ENCODE data around the gene ALPP. TPM values are rescaled to one million over a fixed set of nuclear protein-coding genes. Genes with fewer than 3 reads are reported as not detected.

Gene ALPP
- total RNA-seq, 1 experiment from 2014 or later = 0.20 TPM

GRCh38 chr2:232367591-232368233, 10.8 kb upstream of the ALPP start:
- H4K8ac ChIP-seq (replicated peaks; ENCODE audit: insufficient read length, low read depth, low read length) = no peak overlapping the region
- H2BK15ac ChIP-seq (ENCODE audit: low read depth, low read length) = no peak overlapping the region
- H3K56ac ChIP-seq (ENCODE audit: insufficient read length, low read depth, low read length) = no peak overlapping the region
- peak; percentile 87 for DNase-seq
- no peak overlapping the region for H3K4ac ChIP-seq (ENCODE audit: low read depth, low read length)
- H2AK5ac ChIP-seq (ENCODE audit: insufficient read length, low read length) = no peak overlapping the region
- peaks cover 12 to 35% of the 10 kb centered on the region in 2 experiments for H3K4me1 Mint-ChIP-seq
- H2BK5ac ChIP-seq (ENCODE audit: insufficient read length, low read length) = no peak overlapping the region
- H4K91ac ChIP-seq (ENCODE audit: insufficient read length, low read depth, low read length) = no peak overlapping the region
- H3K9me3 ChIP-seq (ENCODE audit: control insufficient read depth, low read depth, low read length) = no peaks in the 10 kb centered on the region
- H2BK20ac ChIP-seq (ENCODE audit: low read depth, low read length, poor library complexity, severe bottlenecking) = no peak overlapping the region
- no peak overlapping the region for H3K4me2 ChIP-seq (ENCODE audit: insufficient read depth, insufficient read length, low read length)
- no peaks in the 10 kb centered on the region for H3K27me3 ChIP-seq (ENCODE audit: insufficient read depth, low read length)
- TF ChIP-seq CTCF (conservative IDR thresholded peaks at IDR 0.05) = peak; percentile 73
- H3K18ac ChIP-seq (ENCODE audit: insufficient read length, low read depth, low read length) = no peak overlapping the region
- no peak overlapping the region for H3K23ac ChIP-seq (ENCODE audit: insufficient read length, low read depth, low read length)
- H3K27ac ChIP-seq (ENCODE audit: insufficient read length, low read depth, low read length) = no peak overlapping the region
- H3K36me3 Mint-ChIP-seq (ENCODE audit: insufficient read depth in 1 of 3, low read depth in 3 of 3) = no peaks in the 10 kb centered on the region; a peak in 2 of 7 replicates
- no peak overlapping the region for H3K9ac ChIP-seq (ENCODE audit: extremely low read depth, insufficient read length, low read length)
- H2AFZ ChIP-seq (ENCODE audit: low read length) = no peak overlapping the region
- peak overlapping the region in 1 of 3 experiments; percentile 40; a peak in 1 of 7 replicates for H3K27ac Mint-ChIP-seq
- no peak overlapping the region for H4K5ac ChIP-seq (ENCODE audit: insufficient read length, low read depth, low read length)
- H4K20me1 ChIP-seq (ENCODE audit: control insufficient read depth, insufficient read depth, insufficient read length) = no peaks in the 10 kb centered on the region
- H2BK12ac ChIP-seq (ENCODE audit: insufficient read length, low read depth, low read length) = no peak overlapping the region
- no peak overlapping the region for H3K4me3 Mint-ChIP-seq
- H3K4me1 ChIP-seq (ENCODE audit: insufficient read depth, low read length) = no peaks in the 10 kb centered on the region
- H2BK120ac ChIP-seq (ENCODE audit: low read depth, low read length, poor library complexity, severe bottlenecking) = no peak overlapping the region
- H3T11ph ChIP-seq (ENCODE audit: low read length) = no peak overlapping the region
- no peaks in the 10 kb centered on the region for H3K79me2 ChIP-seq (ENCODE audit: insufficient read depth, low read length)
- peaks cover 4% of the 10 kb centered on the region; the same call in 1 of the 2 replicates for H3K27me3 Mint-ChIP-seq (ENCODE audit: low read depth)
- H3K9me3 Mint-ChIP-seq = no peaks in the 10 kb centered on the region
- WGBS (ENCODE audit: extremely low coverage, insufficient read length, low lambda C conversion rate) = no CpG with 5 or more reads among the region's 13 CpGs
- no peaks in the 10 kb centered on the region for H3K23me2 ChIP-seq (ENCODE audit: insufficient read length, low read depth, low read length, poor library complexity, severe bottlenecking)
- H3K14ac ChIP-seq (ENCODE audit: insufficient read depth, low read length) = no peak overlapping the region
- H3K79me1 ChIP-seq (ENCODE audit: insufficient read depth, low read depth, low read length, poor library complexity, severe bottlenecking) = no peaks in the 10 kb centered on the region

All from H9 (cell line).